ENCODE results near the gene SCRN2.

GRCh38 chr17:47834756-47835155 is 6.3 kb downstream of the SCRN2 start:
- TF ChIP-seq CTCF (IDR thresholded peaks at IDR 0.05) (no peak), ZFX (IDR thresholded peaks at IDR 0.05; ENCODE audit: borderline replicate concordance) (no peak)

Measured in 22Rv1 (cell line).